Activated CD8-positive, alpha-beta memory T cell treated with anti-CD3 and anti-CD28 coated beads for 48 hours (primary cell): Measurements from ENCODE around the gene RBM44.
"Not testable (repeated sequence)": the region's sequence is repeated elsewhere in the genome, so short reads cannot be mapped to it uniquely, and the experiment has no call there.

Experiments
- DNase-seq, 3 experiments: peaks; one replicate each; pipeline ENCODE4 v3.0.0-alpha.2; 2020; ENCODE audit warnings: low read depth in 2 of 3, low spot score in 2 of 3

RBM44 gene, protein sequence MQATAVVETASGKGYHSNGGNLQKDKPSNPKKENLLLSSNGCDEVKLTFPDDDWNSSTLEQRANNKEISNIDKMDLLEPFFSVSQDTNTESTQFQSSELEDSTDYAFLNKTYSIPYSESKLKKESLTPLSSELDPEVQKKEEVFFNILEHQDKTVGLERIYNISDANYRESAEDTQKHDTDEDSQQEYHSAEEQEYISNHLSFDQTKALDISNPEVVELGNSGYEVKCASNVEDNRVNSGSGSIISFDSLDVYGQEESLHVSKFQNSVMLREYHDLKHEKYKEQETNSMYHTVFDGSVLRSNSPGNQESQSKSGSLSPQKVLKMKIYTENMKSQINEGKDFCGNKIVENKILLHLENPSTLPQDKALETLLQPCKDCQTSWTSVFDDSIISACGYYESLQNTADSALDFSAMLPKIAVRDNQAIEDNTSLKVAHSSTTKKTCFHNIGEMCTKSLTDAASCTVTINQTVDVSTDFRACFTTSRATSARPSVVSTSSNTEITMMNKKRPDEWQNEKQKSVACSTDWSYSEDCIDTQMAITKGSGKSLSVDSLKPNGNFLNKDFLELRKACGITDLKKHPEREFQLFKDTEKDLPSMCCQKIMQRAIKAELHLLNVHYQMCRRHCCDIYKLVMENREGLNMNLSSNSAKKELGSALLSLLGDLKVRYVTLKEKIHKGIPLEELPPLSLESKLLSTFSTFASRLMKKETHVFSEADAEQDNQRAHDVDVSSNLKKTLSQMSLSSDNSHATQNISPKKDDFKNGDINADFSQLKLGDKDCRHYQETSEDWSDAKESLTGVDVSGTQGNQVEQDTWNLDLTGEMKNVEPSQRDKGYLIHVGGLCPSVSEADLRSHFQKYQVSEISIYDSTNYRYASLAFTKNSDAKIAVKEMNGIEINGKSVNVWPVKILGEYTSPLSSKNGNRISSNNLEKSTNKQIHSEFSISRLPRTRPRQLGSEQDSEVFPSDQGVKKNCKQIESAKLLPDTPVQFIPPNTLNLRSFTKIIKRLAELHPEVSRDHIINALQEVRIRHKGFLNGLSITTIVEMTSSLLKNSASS

DNA sequence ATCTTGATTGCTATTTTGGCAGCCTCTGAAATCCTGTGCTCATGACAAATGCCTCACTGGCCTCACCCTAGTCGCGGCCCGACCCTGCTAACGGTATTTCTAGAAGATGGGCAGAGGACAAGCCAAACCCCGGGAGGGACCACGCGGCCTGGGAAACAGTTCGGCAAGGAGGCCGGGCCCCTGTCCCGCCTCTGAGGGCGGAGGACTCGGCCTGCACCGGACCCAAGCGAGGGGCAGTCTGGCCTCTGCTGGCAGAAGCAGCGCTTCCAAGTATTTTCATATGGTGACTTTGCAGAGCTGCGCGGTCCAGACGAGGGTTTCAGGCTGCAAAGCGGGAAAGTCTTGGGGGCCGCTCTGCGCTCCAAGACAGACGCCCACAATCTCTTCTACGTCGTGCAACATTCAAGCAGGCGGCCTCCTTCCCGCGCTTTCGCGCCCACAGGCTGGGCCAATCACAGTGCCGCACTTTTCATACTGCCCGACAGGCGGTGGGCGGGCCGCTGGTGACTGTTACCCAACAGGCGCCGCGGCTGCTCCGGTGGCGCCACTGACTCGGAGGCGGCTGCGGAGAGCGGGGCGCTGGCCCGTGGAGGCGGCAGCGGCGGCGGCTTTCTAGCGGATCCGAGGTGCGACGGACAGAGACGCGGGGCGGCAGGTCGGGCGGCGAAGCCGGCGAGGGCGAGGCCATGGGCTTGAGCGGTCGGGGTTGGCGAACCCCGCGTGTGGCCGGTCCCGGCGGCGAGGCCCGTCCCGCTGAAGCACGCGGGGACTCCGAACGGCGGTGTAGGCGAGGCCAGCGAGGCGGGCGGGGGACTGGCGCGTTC lies at the start of gene RBM44:
TSS of gene RBM44 (plus strand) at position 544 of the 824 bp plus-strand sequence. CDS start 14,831 bp downstream, outside the sequence.
- DNase-seq = no peak

DNA sequence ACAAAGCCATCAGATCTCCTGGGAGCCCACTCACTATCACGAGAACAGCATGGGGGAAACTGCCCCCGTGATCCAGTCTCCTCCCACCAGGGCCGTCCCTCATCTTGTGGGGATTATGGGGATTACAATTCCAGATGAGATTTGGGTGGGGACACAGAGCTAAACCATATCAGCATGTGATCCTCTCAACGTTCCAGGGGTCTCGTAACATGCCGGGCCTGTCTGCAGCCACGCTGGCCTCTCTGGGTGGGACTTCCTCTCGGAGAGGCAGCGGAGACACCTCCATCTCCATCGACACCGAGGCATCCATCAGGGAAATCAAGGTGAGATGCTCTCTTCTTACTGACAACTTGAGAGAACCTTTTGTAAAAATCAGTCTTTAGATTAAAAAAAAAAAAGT lies 49.6 kb upstream of the RBM44 start:
- DNase-seq = no peak

DNA sequence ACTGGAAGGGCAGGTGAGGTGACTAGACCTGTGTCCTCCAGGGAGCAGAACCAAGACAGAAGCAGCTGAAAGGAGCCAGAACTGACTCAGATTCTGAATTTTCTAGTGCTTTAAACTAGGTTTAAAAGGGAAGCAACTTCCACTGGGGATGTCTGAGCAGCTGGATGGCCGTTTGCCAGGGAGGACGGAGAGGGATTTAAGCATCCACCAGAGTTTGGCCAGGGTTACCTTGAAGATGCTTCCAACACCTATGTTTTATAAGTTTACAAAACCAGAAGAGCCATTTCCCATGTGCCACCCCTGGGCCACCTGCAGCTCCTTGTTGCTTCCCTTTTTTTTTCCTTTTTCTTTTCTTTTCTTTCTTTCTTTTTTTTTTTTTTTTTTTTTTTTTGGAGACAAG lies 48.6 kb upstream of the RBM44 start:
- no peak for DNase-seq

DNA sequence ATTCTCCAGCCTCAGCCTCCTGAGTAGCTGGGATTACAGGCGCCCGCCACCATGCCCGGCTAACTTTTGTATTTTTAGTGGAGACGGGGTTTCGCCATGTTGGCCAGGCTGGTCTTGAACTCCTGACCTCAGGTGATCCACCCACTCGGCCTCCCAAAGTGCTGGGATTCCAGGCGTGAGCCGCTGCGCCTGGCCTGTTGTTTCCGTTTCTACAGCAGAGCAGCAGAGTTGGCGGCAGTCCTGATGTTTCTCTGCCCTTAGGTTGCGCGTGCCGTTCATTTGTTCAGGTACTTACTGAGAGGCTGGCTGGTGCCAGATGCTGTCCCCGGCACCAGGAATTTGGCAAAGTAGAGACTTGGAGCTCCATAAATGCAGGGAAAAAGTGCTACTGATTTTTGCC lies 48.1 kb upstream of the RBM44 start:
- not testable (repeated sequence) for DNase-seq

DNA sequence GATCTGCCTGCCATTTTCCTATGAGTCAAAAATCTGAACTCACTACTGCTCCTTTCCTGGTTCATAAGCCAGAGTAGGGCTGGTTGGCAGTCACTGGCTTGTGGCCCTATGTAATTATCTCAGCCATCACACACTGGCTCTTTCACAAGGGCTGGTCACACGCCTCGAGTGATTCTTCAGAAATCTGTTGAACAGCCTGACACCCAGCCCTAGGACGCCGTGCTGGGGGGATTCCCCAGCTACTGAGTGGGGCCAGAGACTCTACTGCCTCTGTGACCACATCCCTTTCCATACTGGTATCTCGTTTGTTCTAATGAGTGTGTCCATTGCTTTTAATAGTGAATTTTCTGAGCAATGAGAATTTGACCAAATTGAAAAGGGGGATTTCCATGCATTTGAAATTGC lies 45.8 kb upstream of the RBM44 start:
- peak in 1 of 3 experiments; percentile 44 for DNase-seq

DNA sequence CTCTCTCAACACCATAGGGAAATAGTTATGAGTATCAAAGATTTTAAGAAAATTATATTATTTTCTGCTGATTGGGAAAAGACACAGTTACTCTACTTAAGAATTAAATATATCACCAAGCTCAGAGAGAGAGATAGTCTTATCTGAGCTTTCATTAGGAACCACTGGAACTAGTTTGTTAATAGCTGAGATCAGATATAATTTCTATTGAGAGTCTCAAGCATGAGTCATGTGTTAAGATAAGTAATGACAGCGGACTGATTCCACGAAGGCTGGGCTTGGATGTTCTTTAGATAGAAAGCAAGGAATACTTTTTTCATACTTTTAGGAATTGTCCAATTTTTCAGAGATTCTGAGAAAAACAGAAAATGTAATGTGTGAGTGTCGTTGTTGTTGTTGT lies 44.4 kb upstream of the RBM44 start:
- DNase-seq = no peak

DNA sequence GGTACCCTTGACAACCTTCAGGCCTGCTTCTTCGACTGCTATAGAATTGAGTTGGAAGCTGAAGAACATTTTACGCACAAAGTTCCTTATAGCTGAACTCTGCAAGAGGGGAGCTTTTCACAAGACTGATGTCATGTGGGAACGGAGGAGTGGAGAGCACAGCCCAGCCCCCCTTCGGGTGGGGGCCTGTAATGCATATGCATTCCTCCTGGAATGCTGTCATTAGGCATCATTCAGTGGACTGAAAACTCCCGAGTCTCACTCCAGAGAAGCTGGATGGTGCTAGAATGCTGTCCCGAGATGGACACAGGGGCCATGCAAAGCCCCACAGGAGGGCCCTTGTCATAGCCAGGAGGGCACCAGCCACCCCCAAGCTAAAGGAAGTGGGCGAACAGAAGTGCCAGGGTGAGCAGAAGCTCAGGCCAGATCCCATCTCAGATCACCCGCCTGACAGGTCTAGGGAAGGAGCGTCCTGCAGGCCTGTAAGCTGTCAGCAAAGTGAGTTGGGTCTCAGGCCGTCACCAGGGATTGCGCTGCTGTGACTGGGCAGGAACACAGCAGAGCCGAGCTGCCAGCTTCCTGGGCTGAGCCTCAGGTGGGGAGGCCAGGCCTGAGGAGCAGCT lies 43.8 kb upstream of the RBM44 start:
- no peak for DNase-seq

DNA sequence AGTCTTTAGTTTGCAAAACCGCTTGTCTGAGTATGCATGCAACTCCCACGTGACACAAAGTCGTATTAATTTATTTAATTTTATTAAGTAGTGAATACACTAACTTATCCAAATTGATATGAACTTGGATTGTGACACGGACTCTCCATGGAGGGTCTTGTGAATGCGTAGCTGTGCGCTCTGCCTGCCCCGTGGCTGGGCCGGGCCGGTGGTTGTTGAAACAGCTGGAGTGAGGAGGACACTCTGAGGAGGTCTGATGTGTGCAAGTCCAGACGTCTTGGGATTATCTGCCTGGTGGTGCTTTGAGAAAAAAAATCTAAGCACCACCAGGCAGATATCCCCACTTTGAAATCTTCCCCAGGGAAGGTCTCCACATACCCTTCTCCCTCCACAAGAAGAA lies 41.0 kb upstream of the RBM44 start:
- DNase-seq = no peak

DNA sequence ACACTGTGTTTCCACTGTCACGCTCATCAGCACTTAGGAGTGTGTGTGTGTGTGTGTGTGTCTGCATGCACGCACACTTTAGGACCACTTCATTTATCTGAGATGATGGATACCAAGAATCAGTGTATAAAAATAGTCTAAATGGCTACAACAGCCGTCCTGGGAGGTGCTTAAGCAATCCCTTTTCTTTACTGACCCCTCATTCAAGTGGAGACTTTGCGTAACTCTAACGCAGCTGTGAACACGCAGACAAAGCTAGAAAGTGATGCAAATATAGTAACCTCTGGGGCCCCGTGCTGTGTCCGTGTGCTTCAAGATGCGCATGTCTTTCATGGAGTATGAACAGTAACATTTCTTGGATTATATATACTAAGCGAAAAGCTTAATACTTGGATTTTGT lies 40.4 kb upstream of the RBM44 start:
- no peak for DNase-seq

DNA sequence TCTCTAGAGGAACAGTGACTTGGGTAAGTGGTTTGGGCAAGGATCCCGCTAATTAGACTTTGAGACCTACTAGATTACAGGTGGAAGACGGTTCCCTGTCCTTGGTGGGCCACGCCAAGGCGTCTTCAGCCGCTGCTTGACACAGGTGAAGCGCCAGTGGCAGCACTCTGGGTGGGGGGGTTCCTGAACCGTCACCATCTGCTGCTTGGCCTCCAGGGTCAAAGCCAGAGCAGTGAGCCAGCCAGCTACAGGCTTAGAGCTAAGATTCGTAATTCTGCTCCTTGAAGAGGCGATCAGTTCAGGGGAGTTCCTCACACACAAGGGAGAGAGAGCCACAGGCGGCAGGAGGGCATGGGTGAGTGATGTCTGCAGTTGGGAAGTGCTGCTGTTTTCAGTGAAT lies 39.4 kb upstream of the RBM44 start:
- DNase-seq = no peak

DNA sequence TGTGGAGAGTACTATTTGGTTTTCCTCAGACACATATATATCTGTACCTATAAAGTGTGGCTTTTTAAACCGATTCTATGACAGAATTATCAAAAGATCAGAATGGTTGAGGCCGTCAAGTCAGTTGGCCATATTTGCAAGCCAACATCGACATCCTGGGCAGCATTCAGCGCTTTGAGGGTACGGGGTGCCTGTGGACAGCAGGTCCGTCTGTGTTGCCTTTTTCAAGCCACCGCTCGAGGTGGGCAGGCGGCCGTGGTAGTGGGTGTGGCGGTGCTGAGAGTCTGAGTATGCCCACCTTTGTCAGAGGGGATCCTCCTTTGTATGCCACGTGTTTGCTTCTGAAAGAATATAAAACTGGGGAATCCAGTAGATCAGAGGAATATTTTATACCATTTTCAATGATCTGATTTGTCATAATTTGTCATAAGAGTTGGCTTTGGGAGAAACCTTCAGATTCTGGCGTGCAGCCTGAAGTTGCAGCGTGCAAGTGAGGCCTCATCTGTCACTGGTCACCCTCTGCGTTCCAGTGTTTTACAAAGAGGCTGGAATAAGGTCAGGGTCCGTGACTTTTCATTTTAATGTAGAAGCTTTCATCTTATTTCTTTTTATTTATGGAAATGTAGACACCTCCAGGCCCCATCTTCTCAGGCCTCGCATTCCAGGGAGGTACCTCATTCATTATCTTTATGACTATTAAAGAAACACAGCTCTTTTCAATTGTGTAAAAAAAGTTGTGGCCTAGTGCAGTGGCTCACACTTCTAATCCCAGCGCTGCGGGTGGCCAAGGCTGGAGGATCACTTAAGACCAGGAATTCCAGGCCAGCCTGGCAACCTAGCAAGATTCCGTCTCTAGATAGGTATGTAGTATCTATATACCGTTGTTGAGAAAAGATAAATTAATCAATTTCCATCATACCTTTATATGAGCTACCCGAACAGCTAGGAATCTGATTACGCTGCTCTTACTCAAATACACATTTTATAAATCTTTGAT lies 37.8 kb upstream of the RBM44 start:
- no peak for DNase-seq

DNA sequence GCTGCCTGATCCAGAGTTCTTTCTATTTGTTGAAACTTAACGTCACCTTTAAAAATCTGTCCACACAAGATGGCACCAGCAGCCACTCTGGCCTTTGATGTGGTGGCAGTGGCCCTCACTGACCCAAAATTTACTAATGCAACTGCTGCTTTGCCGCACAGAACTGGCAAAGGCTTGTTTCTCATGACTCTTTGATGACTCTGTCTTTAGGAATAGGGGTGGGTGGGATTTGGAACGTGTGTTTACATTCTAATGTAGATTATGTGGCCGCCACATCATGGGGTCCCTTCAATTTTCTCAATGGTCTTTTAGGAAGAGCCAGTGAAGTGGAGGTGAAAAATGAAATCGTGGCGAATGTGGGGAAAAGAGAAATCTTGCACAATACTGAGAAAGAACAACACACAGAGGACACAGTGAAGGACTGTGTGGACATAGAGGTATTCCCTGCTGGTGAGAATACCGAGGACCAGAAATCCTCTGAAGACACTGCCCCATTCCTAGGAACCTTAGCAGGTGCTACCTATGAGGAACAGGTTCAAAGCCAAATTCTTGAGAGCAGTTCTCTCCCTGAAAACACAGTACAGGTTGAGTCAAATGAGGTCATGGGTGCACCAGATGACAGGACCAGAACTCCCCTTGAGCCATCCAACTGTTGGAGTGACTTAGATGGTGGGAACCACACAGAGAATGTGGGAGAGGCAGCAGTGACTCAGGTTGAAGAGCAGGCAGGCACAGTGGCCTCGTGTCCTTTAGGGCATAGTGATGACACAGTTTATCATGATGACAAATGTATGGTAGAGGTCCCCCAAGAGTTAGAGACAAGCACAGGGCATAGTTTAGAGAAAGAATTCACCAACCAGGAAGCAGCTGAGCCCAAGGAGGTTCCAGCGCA lies 36.0 kb upstream of the RBM44 start:
- DNase-seq = not testable (repeated sequence)

DNA sequence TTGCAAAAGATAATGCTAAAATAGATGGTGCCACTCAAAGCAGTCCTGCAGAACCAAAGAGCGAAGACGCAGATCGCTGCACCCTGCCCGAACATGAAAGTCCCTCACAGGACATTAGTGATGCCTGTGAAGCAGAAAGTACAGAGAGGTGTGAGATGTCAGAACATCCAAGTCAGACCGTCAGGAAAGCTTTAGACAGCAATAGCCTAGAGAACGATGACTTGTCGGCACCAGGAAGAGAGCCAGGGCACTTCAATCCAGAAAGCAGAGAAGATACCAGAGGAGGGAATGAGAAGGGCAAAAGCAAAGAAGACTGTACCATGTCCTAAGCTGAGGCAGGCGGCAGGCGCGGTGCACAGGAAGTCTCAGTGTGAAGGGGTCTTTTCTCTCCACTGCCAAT lies 34.8 kb upstream of the RBM44 start:
- no peak for DNase-seq

DNA sequence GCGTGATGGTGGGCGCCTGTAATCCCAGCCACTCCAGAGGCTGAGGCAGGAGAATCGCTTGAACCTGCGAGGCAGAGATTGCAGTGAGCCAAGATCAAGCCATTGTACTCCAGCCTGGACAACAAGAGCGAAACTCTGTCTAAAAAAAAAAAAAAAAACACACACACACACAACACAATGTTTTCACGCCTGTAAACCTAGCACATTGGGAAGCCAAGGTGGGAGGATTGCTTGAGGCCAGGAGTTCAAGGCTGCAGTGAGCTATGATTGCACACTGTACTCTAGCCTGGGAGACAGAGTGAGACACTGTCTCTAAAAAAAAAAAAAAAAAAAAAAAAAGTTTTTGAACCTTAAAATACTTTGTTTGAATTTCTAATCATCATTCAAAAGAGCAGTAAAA lies 33.5 kb upstream of the RBM44 start:
- DNase-seq = not testable (repeated sequence)

DNA sequence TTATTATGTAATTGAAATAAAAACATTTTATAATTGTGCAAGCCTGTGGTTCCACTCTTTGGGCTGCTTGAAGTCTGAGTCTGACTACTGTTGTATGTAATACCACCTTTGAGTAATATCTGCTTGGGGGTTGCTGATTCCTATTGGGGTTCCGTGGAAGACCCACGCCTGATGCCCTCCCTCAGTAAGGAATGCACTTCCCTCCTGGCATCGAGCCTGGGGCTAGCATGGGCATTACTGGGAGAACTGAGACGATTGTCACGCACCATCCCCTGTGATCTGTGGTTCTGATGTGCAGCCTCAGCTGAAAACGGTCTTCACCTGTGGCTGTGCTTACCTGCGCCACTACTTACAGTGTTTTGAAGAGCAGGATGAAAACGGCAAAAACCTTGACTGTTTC lies 32.7 kb upstream of the RBM44 start:
- no peak for DNase-seq

DNA sequence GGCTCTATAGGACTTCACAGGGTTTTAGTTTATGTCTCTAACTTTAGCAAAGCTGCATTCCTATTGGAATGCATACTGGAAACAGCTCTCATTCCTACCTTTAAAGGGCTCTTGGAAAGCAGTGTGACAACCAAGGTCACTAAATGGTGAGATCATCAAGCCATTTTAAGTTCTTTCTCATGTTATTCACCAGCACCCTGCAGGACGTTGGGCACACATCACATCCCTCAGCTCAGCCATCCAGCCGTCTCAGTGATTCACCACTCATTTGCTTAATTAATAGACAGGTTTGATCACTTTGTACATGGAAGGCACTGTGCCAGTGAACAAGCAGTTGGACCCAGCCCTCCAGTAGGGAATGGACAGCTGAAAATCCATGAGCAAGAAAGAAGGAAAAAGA lies 32.2 kb upstream of the RBM44 start:
- no peak for DNase-seq

DNA sequence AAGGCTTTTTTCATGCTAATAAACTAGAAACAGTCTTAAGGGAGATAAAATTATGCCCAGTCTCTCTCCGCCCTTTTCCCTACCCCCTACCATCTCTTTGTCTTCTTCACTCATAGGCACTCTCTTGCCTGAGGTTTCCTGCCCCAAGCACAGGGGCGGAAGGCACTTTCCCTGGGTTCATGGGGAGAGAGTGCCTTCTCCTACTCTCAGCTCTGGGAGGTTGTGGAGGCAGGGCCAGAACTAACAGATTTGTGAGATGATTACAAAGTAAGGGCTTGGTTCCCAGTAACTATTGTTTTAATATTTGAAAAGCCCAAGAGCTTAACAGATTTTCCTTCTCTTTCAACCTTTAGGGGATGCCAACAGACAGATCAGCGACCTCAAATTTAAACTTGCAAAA lies 26.1 kb upstream of the RBM44 start:
- DNase-seq = no peak

DNA sequence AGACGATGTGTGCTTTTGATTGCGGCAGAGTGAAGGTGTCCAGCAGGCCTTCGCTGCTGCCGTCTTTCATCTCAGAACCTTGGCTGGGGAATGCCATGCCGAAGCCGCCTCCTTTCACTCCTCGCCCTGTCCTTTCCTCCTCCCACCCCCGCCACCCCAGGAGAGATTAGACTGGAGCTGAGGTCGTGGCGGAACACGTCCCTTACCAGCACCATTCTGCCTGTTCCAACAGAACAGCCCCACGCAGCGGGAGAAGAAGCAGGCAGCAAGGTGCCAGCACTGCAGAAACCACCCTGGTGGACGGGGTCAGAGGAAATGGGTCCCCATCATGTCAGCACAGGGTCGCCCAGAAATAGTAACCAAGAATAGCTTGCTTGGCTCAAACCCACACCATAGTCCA lies 24.8 kb upstream of the RBM44 start:
- DNase-seq = no peak
